ENCODE data around the gene HAUS8. TPM values are rescaled to one million over a fixed set of nuclear protein-coding genes. Genes with fewer than 3 reads are reported as not detected.
"Not testable (repeated sequence)": the region's sequence is repeated elsewhere in the genome, so short reads cannot be mapped to it uniquely, and the experiment has no call there.

HAUS8 gene, protein sequence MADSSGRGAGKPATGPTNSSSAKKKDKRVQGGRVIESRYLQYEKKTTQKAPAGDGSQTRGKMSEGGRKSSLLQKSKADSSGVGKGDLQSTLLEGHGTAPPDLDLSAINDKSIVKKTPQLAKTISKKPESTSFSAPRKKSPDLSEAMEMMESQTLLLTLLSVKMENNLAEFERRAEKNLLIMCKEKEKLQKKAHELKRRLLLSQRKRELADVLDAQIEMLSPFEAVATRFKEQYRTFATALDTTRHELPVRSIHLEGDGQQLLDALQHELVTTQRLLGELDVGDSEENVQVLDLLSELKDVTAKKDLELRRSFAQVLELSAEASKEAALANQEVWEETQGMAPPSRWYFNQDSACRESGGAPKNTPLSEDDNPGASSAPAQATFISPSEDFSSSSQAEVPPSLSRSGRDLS
- total RNA-seq: 5.9 TPM

DNA sequence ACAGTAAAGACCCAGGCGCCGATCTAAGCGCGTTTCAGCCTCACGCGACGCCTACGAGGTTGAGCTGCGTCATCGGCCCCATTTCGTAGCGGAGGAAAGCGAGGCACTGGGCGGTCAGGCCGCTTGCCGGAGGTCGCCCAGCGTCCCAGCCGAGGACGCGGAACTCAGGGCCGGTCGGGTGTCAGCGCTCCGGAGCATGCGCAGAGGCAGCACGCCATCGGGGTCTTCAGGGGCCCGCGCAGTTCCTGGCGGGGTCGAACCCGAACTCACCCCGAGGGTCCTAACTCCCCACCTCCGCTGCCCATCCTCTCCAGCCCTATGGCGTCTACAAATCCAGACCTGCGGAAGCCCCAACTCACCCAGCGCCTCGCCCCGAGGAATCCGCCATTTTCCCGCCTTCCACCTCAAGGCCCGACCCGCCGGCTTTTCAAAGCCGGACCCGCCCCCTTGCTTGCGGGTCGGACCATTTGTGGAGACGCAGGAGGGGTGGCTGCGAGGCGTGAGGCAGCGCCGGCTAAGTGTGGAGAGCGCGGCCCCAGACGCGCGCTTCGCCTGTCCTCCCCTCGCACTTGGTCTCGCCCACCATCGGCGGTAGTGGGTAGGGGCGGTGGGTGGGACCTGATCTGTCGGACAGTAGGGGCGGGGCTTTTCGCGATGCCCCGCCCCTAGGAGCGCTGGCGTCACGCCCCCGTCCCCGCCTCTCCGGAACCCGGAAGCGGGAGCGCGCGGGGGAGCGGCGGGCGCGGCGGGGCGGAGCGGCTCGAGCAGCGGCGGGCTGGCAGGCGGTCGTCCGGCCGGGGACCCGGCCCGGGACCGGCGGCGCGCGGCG lies at the start of gene HAUS8, which contains the start of gene MYO9B:
Gene HAUS8, minus strand, starts transcription at position 418 of the 829 bp plus-strand sequence. Its CDS starts 30 bp downstream, at position 388.
Gene MYO9B, plus strand, starts transcription at position 743 of the 829 bp plus-strand sequence. CDS start 25,941 bp downstream, outside the sequence.
- ATAC-seq (peak; percentile 98), DNase-seq (ENCODE audit: low spot score) (peak; percentile 99)
- intact Hi-C loops (cut with DNase I): loop anchor here (10.0 kb wide), 1 partner anchor 60 kb away; no protein-coding TSS in a partner anchor

DNA sequence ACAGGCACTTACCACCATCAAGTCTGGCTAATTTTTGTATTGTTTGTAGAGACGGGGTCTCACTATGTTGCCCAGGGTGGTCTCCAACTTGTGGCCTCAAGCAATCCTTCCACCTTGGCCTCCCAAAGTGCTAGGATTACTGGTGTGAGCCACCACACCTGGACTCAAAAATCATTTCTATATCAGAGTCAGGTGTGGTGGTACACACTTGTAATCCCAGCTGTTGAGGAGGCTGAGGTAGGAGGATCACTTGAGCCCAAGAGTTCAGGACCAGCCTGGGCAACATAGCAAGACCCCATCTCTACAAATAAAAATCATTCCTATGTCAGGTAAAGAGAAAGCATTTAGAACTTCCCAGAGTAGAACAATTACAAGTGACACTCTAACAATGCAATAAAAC lies 48.8 kb upstream of the HAUS8 start:
- ATAC-seq (no peak), DNase-seq (ENCODE audit: low spot score) (no peak)
- intact Hi-C loops (cut with DNase I): no loop called here

DNA sequence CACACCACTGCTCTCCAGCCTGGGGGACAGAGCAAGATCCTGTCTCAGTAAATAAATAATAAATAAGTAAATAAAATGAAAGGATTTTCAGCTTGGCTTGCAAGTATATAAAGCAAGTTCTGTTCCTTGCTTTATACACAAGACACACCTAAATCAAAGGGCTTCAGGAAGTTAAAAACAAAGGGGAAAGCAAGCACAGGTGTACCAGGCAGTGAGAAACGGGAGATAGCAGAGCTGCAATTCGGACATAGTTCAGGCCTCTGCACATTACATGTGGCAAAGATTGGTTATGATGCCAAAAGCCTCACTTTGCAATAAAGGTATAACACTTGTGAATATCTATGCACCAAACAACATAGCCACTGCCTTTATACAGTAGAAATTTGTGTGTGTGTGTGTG lies 47.8 kb upstream of the HAUS8 start:
- DNase-seq (ENCODE audit: low spot score): no peak
- intact Hi-C loops (cut with DNase I): no loop called here
- no peak for ATAC-seq

DNA sequence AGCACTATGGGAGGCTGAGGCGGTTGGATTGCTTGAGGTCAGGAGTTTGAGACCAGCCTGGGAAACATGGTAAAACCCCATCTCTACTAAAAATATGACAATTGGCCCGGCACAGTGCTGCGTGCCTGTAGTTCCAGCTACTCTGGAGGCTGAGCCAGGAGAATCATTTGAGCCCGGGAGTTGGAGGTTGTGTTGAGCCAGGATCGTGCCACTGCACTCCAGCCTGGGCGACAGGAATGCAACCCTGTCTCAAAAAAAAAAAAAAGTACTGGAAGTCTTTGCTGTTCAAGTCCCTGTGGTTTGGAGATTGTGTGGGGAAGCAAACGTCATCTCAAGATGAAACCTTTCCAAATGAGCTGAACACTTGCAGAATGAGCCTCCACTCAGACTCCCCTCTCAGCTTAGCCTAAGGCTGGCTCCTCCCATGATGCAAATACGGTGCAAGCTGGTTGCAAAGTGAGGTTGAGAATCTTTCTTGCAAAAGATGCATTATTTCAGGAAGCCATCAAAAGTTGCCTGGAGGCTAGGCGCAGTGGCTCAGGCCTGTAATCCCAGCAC lies 46.6 kb upstream of the HAUS8 start:
- ATAC-seq: no peak
- DNase-seq (ENCODE audit: low spot score): no peak

DNA sequence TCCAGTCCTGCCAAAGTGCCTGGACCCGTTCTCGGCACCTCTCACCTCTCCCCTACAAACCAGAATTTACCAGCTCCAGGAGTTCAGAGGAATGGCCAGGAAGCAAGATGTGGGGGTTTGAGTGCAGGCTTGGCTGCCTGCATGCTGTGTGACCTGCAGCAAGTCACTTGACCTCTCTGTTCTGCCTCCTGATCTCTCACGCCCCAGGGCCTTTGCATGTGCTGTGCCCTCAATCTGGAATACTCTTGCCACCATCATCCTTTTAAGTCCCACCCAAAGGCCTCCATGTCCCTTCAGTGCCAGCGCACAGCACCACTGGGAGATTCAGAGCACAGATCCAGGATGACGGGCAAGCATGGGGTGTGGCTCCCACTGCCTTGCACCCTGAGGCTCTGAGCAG lies 43.7 kb upstream of the HAUS8 start:
- intact Hi-C loops (cut with DNase I): no loop called here
- ATAC-seq (no peak), DNase-seq (ENCODE audit: low spot score) (no peak)

More for the DNA sequence above, 46.6 kb upstream of the HAUS8 start:
- intact Hi-C loops (cut with DNase I): no loop called here

DNA sequence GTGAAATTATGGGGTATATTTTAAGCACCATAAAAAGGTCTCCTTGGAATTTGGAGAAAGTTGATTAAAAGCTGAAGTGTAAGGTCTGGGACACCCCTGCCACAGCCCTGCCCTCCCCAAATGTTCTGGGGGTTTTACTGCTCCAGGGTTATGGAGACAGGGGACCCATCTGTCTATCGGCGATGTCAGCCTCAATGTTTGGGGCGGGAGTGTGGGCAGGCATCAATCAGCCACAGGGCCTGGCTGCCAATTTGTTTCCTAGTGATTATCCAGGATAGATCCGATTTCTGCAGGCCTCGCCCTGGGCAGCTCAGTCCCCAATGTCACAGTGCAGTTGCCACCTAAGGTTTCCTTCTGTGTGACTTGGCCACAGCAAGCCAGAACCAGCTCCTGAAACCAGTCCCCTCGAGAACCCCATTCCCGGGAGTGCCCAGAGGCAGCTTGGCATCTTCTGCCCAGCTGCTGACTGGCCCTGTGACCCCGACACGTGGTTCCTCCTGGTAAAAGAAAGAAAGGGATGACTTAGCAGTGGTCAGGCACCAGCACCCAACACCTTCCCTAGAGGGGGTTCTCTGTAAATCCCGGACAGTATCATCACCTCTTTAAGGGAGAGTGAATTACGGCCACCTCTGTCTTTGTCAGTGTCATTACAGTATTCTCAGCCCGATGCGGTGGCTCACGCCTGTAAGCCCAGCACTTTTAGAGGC lies 41.9 kb upstream of the HAUS8 start:
- intact Hi-C loops (cut with DNase I): no loop called here
- no peak for ATAC-seq
- no peak for DNase-seq (ENCODE audit: low spot score)

DNA sequence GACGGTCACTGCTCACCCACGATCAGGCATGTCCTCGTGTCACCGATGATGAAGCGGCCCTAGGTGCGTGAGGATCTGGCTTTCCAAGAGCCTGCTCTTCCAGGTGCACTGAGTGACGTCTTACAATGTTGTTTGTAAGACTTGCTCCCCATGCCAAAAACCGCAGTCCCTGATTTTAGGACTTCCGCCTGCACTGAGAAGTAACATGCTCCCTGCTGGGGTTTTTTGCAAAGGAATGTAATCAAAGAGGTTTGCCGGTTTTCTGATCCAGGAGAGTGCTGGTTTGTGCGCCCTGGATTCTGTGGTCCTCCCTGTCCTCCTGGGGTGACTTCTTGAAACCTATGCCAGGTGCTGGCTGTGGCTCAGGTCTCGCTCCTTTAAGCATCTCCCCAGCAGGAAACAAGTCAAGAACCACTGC lies 39.2 kb upstream of the HAUS8 start:
- DNase-seq (ENCODE audit: low spot score) (no peak), ATAC-seq (no peak)
- intact Hi-C loops (cut with DNase I): no loop called here

DNA sequence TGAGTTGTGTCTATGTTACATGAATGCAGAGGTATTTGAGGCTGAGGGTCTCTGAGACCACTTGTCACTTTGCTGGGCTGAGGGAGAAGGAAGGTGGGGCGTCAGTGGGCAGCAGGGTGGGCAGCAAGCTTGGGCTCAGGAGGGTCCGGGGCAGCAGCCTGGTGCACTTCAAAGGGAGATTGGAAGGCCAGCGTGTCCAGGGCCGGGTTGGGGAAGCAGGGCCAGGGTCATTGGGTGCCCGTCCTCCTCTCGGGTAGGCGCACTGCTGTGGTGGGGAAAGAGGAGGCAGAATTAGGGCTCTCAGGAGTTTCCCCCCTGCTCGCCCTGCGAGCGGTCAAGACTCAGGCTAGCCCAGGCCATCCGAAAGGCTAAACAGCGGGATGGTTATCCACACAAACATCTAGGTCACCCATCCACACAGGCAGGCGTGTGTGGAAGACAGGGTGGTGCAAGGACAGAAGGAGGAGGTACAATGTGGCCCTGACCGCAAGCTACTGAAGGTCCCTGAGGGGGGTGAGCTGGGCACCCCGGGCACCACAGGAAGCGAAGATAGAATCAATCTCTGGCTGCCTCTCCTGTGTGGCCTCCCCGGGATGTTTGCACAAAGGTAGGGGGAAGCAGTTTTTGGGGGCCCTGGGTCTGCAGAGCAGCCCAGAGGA lies 38.0 kb upstream of the HAUS8 start:
- DNase-seq (ENCODE audit: low spot score) (no peak), ATAC-seq (no peak)
- intact Hi-C loops (cut with DNase I): no loop called here

DNA sequence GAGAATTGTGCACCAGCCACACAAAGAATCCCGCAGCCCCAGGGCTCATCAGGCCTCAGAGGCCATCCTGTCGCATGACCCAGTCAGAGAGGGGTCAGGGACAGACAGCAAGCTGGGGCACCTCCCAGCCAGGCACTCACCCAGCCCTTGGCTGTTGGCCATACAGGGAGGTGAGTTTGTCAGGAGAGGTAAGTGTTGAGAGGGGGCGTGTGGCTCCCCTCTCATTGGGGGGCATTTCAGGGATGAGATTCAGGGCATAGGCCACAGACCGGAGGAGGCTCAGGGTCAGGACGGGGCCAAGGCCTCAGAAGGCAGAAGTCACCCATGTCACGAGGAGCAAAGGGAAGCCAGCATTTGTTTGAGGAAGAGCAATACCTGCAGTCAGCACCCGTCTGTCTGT lies 37.4 kb upstream of the HAUS8 start:
- intact Hi-C loops (cut with DNase I): no loop called here
- ATAC-seq: no peak

DNA sequence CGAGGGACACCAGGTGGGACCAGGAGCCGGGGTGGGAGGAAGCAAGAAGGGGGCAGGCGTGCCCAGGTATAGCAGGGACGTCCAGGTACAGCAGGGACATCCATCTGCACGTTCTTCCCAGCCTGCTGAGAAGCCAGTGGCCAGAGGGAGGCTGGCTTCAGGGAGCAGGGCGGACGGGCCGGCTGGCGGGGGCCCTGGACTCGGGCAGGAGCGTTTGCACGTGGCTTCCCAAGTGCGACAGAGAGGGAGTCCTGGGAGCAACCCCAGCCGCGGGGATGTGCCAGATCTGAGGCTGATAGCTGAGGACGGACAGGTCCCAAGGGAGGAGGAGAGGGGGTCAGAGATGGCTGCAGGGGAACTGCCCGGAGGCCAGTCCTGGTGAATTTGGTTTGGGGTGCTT lies 37.0 kb upstream of the HAUS8 start:
- intact Hi-C loops (cut with DNase I): no loop called here
- no peak for ATAC-seq
- DNase-seq (ENCODE audit: low spot score): no peak

More for the DNA sequence above, 37.4 kb upstream of the HAUS8 start:
- DNase-seq (ENCODE audit: low spot score): no peak

DNA sequence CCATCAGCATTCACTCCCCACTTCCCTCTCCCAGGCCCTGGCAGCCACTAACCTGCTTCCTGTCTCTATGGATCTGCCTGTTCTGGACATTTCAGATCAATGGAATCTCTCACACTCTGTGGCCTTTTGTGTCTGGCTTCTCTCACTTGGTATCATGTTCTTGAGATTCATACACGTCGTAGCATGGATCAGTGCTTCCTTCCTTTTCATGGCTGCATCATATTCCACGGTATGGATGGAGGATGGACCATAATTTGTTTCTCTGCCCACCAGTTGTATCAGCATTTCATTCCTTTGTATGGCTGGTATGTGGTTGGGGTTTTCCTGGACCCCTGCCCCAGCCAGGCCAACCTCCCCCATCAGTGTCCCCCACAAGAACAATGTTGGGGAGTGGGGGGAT lies 36.5 kb upstream of the HAUS8 start:
- DNase-seq (ENCODE audit: low spot score) (no peak), ATAC-seq (no peak)
- intact Hi-C loops (cut with DNase I): no loop called here

DNA sequence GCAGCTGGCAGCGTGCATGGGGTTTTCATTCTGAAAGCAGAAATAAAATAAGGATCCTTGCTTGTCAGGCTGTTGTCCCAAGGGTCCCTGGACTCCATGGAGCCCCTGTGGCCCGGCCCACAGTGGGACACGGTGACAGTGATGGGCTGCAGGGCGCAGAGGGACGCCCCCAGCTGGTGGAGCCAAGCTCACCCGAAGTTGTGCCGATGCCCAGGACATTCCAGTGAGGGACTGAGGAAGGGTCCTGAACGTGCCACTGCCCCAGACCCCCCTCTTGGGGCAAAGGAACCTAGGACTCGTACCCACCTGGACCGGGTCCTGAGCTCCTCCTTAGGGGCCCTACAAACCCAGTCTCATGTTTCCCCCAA lies 35.3 kb upstream of the HAUS8 start:
- intact Hi-C loops (cut with DNase I): no loop called here
- no peak for DNase-seq (ENCODE audit: low spot score)

DNA sequence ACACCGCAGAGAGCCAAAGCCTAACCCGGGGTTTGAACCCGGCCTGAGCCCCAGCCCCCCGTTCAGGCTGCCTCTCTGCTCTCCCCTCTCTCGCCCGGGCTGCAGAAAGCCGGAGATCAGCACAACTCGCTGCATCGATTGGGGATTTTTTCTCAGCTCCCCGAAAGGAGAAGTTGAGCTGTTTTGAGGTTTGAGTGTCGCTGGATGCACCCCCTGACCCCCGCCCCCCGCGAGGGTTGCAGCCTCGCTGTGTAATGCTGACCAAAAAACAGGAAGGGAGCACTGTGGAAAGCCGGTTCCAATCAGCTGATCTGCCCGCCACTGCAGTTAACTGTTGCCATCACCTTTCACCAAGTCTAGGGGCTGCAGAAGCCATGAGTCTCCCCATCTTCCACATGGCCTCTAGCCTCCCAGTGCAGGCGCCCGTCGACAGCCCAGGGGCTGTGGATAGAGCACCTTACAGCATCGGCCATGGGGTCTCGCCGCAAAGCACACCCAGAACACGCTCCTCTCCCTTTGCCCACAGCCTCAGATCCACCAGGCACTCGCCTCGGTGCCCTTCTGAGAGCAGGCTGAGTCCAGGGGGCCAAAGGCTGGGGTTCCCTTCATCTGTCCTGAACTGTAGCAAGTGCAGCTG lies 34.8 kb upstream of the HAUS8 start:
- ATAC-seq: peak; percentile 55
- intact Hi-C loops (cut with DNase I): no loop called here
- peak; percentile 79 for DNase-seq (ENCODE audit: low spot score)

More for the DNA sequence above, 35.3 kb upstream of the HAUS8 start:
- ATAC-seq: no peak

DNA sequence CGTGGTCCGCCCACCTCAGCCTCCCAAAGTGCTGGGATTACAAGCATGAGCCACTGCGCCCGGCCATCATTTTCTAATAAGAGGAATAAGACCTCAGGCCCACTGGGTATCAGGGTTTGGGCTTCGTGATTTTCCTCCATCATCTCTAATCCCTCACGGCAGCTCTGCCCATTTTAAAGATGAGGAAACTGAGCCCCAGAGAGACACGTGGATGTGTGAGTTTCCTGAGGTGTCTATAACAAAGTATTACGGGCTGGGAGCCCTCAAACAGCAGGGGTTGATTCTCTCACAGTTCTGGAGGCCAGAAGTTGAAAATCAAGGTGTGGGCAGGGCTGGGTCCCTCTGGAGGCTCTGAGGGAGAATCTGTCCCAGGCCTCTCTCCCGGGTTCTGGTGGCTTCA lies 34.0 kb upstream of the HAUS8 start:
- intact Hi-C loops (cut with DNase I): no loop called here
- DNase-seq (ENCODE audit: low spot score): no peak
- no peak for ATAC-seq

DNA sequence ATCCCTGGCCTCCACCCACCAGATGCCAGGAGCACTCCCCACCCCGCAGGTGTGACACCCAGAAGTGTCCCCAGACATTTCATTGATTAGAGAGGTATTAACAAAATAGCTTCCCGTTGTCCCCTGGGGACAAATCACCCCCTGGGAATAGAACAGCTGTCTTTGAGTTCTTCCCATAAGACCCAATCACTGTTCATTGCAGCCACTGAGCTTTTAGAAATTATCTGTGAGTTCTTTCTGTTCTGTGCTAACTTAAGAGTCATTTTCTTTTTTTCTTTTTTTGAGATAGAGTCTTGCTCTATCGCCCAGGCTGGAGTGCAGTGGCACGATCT lies 33.2 kb upstream of the HAUS8 start:
- intact Hi-C loops (cut with DNase I): no loop called here
- DNase-seq (ENCODE audit: low spot score) (no peak), ATAC-seq (no peak)

DNA sequence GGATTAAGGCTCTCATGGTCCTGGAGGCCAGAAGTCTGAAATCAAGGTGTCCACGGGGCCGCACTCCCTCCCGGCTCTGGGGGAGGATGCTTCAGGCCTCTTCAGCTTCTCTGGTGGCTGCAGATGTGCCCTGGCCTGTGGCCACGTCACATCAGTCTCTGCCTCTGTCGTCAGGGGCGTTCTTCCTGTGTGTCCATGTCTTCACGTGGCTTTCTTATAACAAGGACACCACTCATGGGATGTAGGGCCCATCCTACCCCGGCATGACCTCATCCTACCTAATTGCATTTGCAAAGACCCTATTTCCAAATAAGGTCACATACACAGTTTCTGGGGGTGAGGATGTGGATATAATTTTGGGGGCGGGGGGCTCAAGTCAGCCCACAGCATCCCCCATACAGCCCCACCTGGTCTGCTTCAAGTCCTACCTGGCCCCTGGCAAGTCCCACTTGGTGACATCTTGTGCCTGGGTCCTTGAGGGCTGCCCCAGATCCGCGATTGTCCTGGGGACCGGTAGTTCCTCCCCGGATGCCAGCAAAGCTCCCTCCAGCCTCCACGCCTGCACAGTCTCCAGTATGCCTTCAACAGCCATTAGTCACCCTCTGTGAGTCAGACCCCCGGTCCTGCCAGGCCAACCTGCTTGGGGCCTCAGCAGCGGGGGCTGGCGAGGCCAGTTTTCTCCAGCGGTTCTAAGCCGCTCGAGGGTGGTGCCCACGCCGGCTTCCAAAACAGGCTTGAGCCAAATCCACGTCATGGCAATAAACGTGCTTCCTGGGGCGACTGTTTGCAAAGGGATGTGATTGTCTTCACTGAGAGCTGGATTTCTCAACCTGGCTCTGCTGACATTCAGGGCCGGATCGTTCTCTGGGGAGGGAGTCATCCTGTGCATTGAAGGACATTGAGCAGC lies 32.5 kb upstream of the HAUS8 start:
- intact Hi-C loops (cut with DNase I): no loop called here
- ATAC-seq: peak; percentile 80
- DNase-seq (ENCODE audit: low spot score): peak; percentile 84

DNA sequence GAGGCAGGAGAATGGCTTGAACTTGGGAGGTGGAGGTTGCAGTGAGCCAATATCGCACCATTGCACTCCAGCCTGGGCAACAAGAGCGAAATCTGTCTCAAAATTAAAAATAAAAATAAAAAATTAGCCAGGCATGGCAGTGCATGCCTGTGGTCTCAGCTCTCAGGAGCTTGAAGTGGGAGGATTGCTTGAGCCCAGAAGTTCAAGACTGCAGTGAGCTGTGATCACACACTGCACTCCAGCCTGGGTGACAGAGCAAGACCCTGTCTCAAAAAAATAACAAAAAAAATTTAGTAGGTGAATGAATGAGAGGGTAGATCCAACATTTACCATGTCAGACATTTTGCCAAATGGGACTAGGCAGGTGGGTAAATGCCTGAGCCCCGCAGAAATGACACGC lies 31.7 kb upstream of the HAUS8 start:
- intact Hi-C loops (cut with DNase I); ATAC-seq; DNase-seq (ENCODE audit: low spot score): not testable (repeated sequence)
